ENCODE data around the gene MYOT. TPM values are rescaled to one million over a fixed set of nuclear protein-coding genes. Genes with fewer than 3 reads are reported as not detected.

MYOT gene
- total RNA-seq, 1 experiment from 2014 or later = not detected

DNA sequence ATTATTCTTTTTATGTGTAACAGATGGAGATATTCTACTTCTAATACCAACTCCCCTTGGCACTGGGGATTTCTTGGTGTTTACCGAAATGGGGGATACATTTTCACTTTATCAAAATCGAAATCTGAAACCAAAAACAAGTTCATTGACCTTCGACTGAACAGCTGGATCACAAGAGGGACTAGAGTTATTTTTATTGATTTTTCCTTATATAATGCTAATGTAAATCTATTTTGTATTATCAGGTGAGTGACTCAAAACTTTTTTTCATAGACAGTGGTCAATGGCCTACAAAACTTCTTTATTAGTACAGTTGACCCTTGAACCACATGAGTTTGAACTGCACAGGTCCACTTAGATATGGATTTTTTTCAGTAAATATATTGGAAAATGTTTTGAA lies 31.8 kb downstream of the MYOT start:
- no peak for DNase-seq (ENCODE audit: low spot score)

DNA sequence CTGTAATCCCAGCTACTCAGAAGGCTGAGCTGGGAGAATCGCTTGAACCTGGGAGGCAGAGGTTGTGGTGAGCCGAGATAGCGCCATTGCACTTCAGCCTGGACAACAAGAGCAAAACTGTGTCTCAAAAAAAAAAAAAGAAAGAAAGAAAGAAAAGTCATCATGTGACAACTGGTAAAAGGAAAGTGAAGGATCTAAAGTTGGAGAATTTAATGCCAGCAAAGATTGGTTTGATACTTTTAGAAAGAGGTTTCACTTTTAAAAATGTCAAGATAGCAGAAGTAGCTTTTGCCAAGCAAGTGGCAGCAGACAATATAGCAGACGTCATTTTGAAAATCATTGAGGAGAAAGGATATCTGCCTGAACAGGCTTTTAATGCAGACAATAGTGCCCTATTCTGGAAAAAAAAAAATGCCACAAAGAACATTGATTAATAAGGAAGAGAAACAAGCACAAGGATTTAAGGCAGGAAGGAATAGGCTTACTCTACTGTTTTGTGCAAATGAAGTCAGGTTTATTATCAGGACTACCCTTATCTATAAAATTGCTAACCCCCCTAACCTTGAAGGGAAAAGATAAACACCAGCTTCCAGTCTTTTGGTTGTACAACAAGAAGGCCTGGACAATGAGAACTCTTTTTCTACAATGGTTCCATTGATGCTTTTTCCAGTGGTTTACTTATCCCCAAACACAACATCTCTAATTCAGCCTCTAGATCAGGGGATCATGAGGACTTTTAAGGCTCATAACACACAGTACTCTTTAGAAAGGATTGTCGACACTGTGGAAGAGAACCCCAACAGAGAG lies 33.6 kb downstream of the MYOT start:
- DNase-seq (ENCODE audit: low spot score) = no peak

DNA sequence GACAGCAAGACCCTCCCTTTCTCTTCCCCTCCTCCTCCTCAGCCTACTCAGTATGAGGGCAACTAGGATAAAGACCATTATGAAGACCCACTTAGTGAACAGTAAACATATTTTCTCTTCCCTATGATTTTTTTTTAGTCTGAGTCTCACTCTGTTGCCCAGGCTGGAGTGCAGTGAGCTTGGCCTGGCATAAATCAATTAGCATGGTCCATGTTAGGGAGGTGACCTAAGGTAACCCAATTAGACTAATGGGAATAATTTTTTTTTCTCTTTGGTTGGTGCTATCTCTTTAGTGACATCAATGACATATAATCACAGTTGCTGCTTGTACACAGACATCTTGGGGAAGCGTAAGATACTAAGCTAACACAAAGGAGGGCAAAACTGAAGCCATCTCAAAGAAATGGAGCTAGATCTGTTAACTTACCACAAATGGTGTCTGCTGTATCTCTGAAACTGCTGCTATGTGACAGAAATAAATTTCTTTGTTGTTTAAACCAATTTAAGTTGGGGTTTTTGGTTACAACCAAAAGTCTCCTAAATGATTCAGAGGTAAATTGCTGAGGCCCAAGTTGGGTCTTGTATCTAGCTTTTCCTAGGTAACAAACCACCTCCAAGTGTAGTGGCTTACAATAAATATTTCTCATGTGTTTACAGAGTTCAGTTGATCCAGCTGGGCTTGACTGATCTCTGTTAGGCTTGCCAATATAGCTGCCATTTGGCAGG lies 34.9 kb downstream of the MYOT start:
- DNase-seq (ENCODE audit: low spot score) = no peak

DNA sequence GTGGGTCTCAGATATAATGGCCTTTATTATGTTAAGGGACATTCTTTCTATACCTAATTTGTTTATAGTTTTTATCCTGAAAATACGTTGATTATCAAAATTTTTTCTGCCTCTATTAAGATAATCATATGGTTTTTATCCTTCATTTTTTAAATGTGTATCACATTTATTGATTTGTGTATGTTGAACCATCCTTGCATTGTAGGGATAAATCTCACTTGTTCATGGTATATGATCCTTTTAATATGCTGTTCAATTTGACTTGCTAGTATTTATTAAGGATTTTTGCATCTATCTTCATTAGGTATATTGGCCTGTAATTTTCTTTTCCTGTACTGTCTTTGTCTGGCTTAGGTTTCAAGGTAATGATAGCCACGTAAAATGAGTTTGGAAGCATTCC lies 47.1 kb downstream of the MYOT start:
- no peak for DNase-seq (ENCODE audit: low spot score)

DNA sequence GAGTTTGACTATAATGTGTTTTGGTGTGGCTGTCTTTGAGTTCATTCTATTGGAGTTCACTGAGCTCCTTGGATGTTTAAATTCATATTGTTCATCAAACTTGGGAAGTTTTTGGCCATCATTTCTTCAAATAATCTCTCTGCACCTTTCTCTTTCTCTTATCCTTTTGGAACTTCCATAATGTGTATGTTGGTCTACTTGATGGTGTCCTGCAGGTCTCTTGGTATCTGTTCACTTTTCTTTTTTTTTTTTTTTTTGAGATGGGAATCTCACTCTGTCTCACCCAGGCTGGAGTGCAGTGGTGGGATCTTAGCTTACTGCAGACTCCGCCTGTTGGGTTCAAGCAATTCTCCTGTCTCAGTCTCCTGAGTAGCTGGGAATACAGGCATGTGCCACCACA lies 49.3 kb downstream of the MYOT start:
- no peak for DNase-seq (ENCODE audit: low spot score)

DNA sequence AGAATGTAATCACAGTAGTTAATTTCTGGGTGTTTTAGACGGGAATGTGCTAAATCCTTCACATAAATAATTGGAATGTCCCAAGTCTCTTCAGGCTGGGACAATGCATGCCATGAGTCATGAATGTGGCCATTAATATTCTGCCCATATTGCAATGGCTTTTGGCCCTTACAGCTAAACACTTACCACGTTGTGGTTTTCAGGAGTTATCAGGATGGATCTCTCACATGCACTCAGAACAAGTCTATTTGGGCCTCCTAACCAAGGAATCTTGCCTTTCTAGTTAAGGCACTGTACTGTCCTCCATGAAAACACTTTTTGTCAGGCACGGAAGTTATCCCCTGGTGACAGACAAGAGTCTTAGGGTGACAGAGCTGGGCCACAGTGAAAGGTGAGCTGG lies 54.3 kb downstream of the MYOT start:
- peak; percentile 56 for DNase-seq (ENCODE audit: low spot score)

DNA sequence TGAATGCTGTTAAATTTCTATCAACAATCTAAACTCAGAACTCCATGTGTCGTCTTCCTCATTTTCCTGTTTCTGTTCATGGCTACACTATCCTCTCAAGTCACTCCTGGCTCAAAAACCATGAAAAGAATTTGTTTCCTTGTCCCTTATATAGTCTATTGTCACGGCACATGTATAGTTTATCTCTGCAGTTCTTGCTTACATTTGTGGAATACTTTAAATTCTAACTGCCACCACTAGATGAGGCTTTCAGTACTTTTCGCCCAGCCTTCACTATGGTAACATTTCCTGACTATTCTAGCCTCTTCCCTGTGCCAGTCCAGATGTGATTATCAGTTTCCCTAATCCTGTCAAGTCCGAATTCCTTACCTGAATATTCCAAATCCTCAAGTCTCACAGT lies 56.2 kb downstream of the MYOT start:
- no peak for DNase-seq (ENCODE audit: low spot score)

DNA sequence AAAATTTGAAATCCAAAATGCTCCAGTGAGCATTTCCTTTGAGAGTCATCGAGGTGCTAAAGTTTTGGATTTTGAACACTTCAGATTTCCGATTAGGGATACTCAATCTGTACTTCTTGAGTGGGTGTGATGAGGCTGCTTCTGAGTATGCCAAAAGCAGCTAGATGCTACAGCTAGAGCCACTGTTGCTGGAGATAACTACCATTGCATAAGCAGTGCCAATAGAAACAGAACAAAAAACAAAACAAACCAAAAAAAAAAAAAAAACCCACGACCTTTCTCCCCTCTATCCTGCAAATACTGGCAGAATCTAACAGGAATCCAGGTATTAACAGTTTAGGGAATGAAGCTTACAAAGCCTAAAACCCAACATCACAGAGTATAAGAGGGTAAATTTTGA lies 65.1 kb downstream of the MYOT start:
- DNase-seq (ENCODE audit: low spot score) = no peak

DNA sequence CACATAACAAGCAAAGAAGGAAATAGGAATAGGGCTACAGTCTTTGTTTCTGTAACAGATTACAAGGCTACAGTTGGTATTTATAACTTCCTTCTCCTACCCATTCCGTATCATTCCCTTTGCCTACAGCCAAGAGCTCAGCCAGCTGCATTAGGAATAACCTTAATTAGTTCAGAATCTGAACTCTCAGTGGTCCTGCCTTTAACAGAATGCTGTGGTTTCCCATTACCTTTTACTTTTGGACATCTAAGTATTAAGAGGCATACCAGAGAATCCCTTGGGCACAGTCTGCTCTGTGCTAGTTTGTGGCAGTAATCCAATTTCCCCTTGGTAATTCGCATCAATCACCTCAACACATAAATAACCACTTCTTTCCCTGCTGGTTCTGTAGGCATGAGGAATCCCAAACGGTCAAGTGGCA lies 65.8 kb downstream of the MYOT start:
- no peak for DNase-seq (ENCODE audit: low spot score)

DNA sequence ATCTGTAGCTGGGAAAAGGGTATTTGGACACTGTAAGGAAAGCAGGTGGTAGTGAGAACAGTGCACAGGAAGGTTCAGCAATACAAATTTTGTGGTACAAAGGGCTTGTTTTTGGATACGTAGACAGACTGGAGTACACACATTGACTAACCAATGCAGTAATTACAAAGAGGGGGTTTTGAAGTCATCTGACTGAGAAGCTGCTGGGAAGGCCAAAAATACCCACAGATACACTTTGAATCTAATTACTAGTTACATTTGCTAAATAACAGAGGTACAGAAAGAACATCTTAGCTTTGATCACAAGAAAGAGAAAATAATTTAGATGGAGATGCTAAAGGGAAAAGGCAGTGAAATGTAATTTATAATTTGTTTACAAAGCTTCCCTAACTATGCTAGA lies 67.5 kb downstream of the MYOT start:
- no peak for DNase-seq (ENCODE audit: low spot score)

DNA sequence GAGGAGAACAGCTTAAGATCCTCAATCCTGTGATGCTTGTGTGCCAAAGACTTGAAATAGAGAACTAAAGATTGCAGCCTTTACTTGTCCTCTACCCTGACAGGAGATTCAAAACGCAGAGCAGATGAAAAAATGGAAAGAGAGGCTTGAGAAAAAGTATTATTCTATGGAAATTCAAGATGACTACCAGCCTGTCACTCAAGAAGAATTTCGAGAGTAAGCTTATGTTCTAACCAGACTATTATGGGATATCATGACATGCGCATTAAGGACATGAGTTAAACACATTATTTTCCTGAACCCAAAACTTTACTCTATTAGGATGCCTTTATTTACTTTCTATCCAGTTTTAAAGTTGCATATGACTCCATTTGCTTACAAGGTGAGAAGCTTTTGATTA lies 68.0 kb downstream of the MYOT start:
- DNase-seq (ENCODE audit: low spot score) = no peak

Other genes with a start within 250 kb of the MYOT start
- 3.5 and 4.5 TPM in 2 replicates for gene KLHL3, start 131.8 kb upstream of the MYOT start, total RNA-seq (2014; rRNA removed; shearing (Covaris generic))
- 16.0 and 20.1 TPM in 2 replicates for gene HNRNPA0, start 113.5 kb upstream of the MYOT start, total RNA-seq (2014; rRNA removed; shearing (Covaris generic))
- not detected in 2 replicates for gene PKD2L2, start 21.6 kb downstream of the MYOT start, total RNA-seq (2014; rRNA removed; shearing (Covaris generic))
- 6.6 and 15.2 TPM in 2 replicates for gene FAM13B, start 165.2 kb downstream of the MYOT start, total RNA-seq (2014; rRNA removed; shearing (Covaris generic))
- not detected in 2 replicates for gene WNT8A, start 216.2 kb downstream of the MYOT start, total RNA-seq (2014; rRNA removed; shearing (Covaris generic))